Loucy (cell line): Measurements from ENCODE around the gene ACIN1.

Source experiments
- CTCF ChIP-seq: fragments of 200-600 bp; sonication (generic); conservative IDR thresholded peaks from 2 replicates; pipeline ENCODE4 v1.5.1; 2014; ENCODE audit warnings: mild to moderate bottlenecking, antibody characterized with exemption, low read length
- EZH2phosphoT487 ChIP-seq: fragments of 200-600 bp; IDR thresholded peaks from 2 replicates; pipeline ENCODE4 v1.6.1; 2018; ENCODE audit warnings: antibody characterized with exemption, mild to moderate bottlenecking, moderate library complexity, borderline replicate concordance

GRCh38 chr14:23009939-23010726, 84.8 kb downstream of the ACIN1 start, which contains the start of gene C14orf93:
- TF ChIP-seq CTCF (no peak), EZH2phosphoT487 (no peak)
